ENCODE results near the gene CUX1.

CUX1 gene

DNA sequence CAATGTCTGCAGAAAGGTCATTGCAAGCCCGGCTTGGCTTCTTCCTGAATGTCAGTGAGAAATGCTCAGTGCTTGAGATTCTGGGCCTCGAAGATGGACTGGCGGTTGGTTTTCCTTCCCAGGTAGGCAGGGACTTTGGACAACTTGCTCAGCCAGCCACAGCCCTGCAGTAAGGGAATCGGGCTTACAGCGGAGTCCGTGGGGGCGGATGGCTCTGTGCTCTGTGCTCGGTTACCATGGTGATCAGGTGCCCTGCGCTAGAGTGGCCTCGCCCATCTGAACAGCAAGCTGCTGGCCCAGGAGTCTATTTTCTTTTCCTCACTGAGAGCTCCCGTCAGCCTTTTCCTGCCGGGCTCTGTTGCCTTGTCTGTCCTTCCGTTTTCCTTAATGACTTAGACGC, 391.4 kb downstream of the CUX1 start:
- H3K4me3 ChIP-seq (ENCODE audit: low read length) = no peak overlapping the region
- no peak for TF ChIP-seq CTCF (conservative IDR thresholded peaks at IDR 0.05; ENCODE audit: low read length)
- no peak for DNase-seq (ENCODE audit: low read depth)

- H3K4me3 ChIP-seq (ENCODE audit: low read length) = no peak overlapping the region
- no peak for TF ChIP-seq CTCF (conservative IDR thresholded peaks at IDR 0.05; ENCODE audit: low read length)
- no peak for DNase-seq (ENCODE audit: low read depth)
Observed at GRCh38 chr7:102210787-102211186, 393.4 kb downstream of the CUX1 start.

GRCh38 chr7:102211590-102212550, 394.4 kb downstream of the CUX1 start:
- TF ChIP-seq CTCF (conservative IDR thresholded peaks at IDR 0.05; ENCODE audit: low read length) = no peak
- no peak for DNase-seq (ENCODE audit: low read depth)
- H3K4me3 ChIP-seq (ENCODE audit: low read length) = no peak overlapping the region

DNA sequence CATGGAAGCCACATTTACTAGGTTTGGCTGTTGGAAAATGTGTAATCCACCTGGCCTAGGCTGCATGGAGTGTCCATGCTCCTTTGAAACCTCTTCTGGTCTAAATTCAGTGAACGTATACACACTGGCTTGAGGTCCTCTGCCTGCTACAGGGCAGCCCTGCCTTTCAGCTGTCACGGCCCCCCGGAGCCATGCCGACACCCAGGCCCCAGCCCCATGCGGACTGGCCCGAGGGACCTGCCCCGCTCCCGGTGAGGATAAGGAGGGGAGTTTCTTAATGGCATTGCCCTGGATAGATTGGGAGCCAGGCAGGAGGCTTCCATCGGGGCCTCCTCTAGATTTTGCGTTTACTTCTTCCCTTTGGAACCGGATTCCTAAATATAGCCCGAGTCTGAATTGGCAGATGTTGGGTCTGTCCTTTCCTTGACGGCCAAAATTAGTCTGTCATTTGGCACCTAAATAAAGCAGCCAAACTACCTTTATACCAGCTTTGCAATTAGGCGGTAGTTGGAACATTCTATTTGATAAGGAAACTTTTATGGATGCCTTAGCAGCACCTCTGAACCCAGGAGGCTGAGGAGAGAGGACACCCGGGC, 397.1 kb downstream of the CUX1 start:
- no peak for DNase-seq (ENCODE audit: low read depth)
- no peak overlapping the region for H3K4me3 ChIP-seq (ENCODE audit: low read length)
- no peak for TF ChIP-seq CTCF (conservative IDR thresholded peaks at IDR 0.05; ENCODE audit: low read length)

- H3K4me3 ChIP-seq (ENCODE audit: low read length) = no peak overlapping the region
- no peak for DNase-seq (ENCODE audit: low read depth)
- TF ChIP-seq CTCF (conservative IDR thresholded peaks at IDR 0.05; ENCODE audit: low read length) = no peak
Observed at GRCh38 chr7:102215256-102215655, 397.8 kb downstream of the CUX1 start.

GRCh38 chr7:102215711-102216110, 398.3 kb downstream of the CUX1 start:
- no peak for TF ChIP-seq CTCF (conservative IDR thresholded peaks at IDR 0.05; ENCODE audit: low read length)
- no peak for DNase-seq (ENCODE audit: low read depth)
- H3K4me3 ChIP-seq (ENCODE audit: low read length) = no peak overlapping the region

Measured in AG10803 (cell line).